GM06990 (cell line): ENCODE results near the gene UGT1A6.

Experiments
- DNase-seq: peaks from one replicate; pipeline ENCODE4 v3.0.0-alpha.2; 2011; ENCODE audit not compliant: insufficient read length; ENCODE audit errors: extremely low read depth
- H3K27me3 ChIP-seq: replicated peaks from 2 replicates; pipeline ENCODE4 v1.6.0; 2011; ENCODE audit warnings: low read length; ENCODE audit not compliant: control insufficient read depth, insufficient read depth
- H3K36me3 ChIP-seq: 2 replicates; pipeline ENCODE4 v1.5.1; 2011; ENCODE audit warnings: low read length; ENCODE audit not compliant: control insufficient read depth, insufficient read depth
- H3K4me3 ChIP-seq: replicated peaks from 2 replicates; pipeline ENCODE4 v1.5.1; 2011; ENCODE audit warnings: low read depth, mild to moderate bottlenecking, control low read depth, low read length
- CTCF ChIP-seq: IDR thresholded peaks from 2 replicates; pipeline ENCODE4 v1.5.1; 2011; ENCODE audit warnings: low read length, control low read depth, mild to moderate bottlenecking, inconsistent platforms; ENCODE audit not compliant: insufficient read depth, poor library complexity, severe bottlenecking

Gene UGT1A6

DNA sequence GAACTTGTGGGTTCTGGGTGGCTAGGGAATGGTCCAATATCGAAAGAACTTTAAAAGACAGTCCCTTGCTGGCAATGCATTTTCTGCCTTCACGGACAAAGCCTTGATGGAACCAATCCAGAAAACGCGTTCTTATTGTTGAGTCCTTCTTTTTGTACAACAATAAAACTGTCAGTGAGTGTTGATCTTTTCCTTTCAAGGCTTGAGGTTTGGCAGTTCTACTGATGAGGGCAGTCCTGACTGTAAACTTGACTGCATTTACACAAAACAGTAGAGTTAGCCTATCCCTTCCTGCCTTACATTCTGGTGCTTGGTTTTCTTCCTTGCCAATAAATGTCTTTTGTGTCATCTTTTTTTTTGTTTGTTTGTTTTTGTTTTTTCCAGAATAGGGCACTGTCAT, 13.5 kb upstream of the UGT1A6 start:
- no peak for TF ChIP-seq CTCF
- no peak overlapping the region for H3K4me3 ChIP-seq
- no peak for DNase-seq
- H3K27me3 ChIP-seq = 0 out of 2 replicates have a peak, but pooled peaks cover 1% of the 10 kb centered on the region
- no peaks in the 10 kb centered on the region for H3K36me3 ChIP-seq

GRCh38 chr2:233680361-233681045, 12.2 kb upstream of the UGT1A6 start:
- no peak for DNase-seq
- H3K27me3 ChIP-seq = 0 out of 2 replicates have a peak, but pooled peaks cover 1% of the 10 kb centered on the region

DNA sequence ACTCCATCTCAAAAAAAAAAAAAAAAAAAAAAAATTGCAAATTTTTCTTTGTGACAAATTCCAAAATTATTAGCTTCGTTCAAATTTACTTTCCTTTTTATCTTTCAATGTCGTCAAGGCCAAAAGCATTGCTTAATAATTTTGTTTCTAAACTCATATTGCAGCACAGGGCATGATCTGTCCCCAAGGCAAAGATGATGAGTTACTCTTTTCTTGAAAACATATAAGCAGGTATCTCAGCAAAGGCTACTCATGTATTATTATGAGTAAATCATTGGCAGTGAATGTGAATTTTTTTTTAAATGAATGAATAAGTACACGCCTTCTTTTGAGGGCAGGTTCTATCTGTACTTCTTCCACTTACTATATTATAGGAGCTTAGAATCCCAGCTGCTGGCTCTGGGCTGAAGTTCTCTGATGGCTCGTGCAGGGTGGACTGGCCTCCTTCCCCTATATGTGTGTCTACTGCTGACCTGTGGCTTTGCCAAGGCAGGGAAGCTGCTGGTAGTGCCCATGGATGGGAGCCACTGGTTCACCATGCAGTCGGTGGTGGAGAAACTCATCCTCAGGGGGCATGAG, 11.1 kb upstream of the UGT1A6 start, which contains the start of gene UGT1A7:
Gene UGT1A7, plus strand, starts transcription at position 381 of the 579 bp plus-strand sequence. Its CDS starts 37 bp downstream, at position 418.
- DNase-seq = no peak
- Histone ChIP-seq H3K36me3 (no peaks in the 10 kb centered on the region), H3K4me3 (no peak within 1 kb of the TSS), H3K27me3 (0 out of 2 replicates have a peak, but pooled peaks cover 1% of the 10 kb centered on the region)
- TF ChIP-seq CTCF = no peak

More at GRCh38 chr2:233680361-233681045, 12.2 kb upstream of the UGT1A6 start:
- Histone ChIP-seq H3K36me3 (no peaks in the 10 kb centered on the region), H3K4me3 (no peak overlapping the region)
- TF ChIP-seq CTCF = no peak

DNA sequence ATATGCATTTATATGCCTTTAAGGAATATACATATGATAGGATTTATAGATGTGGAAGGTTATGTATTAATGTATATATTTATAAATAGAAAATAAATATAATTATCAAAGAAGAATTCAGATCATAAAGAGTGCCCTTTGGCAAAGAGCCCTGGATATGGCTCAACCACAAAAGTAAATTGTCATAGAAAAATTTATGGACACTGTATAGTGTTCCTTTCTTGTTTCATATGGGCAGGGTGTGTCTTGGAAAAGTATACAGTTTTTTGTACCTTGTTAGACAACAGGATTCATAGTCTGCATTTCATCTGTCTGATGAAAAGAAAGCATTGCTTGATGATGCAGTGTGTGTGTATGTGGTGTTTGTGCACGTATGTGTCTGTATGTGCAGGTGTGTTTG, 8.1 kb upstream of the UGT1A6 start:
- no peak overlapping the region for H3K4me3 ChIP-seq
- no peak for DNase-seq
- 0 out of 2 replicates have a peak, but pooled peaks cover 1% of the 10 kb centered on the region for H3K27me3 ChIP-seq
- no peaks in the 10 kb centered on the region for H3K36me3 ChIP-seq
- no peak for TF ChIP-seq CTCF

DNA sequence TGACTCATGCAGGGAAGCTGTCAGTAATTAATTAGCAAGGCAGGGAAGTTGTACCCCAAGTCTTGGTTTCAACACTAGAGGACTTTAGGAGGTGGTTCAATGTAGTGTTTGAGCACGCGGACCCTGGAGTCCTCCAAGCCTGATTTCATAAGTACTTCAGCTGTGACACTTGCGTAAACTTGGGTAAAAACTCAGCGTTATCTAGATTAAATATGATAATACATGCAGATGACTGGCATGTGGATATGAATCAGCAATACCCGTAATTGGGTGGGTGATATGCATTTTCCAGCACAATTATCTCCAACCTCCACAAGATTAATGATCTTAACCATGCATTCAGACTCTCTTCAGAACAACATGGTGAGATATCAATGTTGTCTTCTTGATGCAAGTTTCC, 5.8 kb upstream of the UGT1A6 start:
- Histone ChIP-seq H3K36me3 (no peaks in the 10 kb centered on the region), H3K27me3 (0 out of 2 replicates have a peak, but pooled peaks cover 1% of the 10 kb centered on the region), H3K4me3 (no peak overlapping the region)
- no peak for DNase-seq
- TF ChIP-seq CTCF = no peak
